Testis (tissue), 5 donors: ENCODE results near the gene NELFA. TPM values are rescaled to one million over a fixed set of nuclear protein-coding genes. Genes with fewer than 3 reads are reported as not detected.

Experiments
- DNase-seq: peaks from one replicate; pipeline ENCODE4 v3.0.0-alpha.2; 2019
- H3K27ac ChIP-seq, 2 donors: fragments of 200-600 bp; sonication (generic); one replicate each; pipeline ENCODE4 v1.5.1; 2019
- H3K27me3 ChIP-seq: fragments of 200-600 bp; sonication (generic); one replicate; pipeline ENCODE4 v1.5.1; 2019
- H3K36me3 ChIP-seq: fragments of 200-600 bp; sonication (generic); one replicate; pipeline ENCODE4 v1.5.1; 2017; ENCODE audit warnings: low read depth; ENCODE audit errors: missing control alignments
- H3K4me1 ChIP-seq: fragments of 200-600 bp; sonication (generic); one replicate; pipeline ENCODE4 v1.5.1; 2019
- H3K4me3 ChIP-seq, 2 donors: fragments of 200-600 bp; sonication (generic); one replicate each; pipeline ENCODE4 v1.5.1; 2017 to 2019
- H3K9me3 ChIP-seq: fragments of 200-600 bp; sonication (generic); one replicate; pipeline ENCODE4 v1.5.1; 2017
- CTCF ChIP-seq, 3 experiments: fragments of 450-650 bp in 2 of 3; fragments of 200-600 bp in 1 of 3; sonication (generic) in 1 of 3; IDR thresholded peaks; one replicate each; pipeline ENCODE4 v1.5.1; 2016 to 2019; ENCODE audit warnings: antibody characterized with exemption in 3 of 3, mild to moderate bottlenecking in 2 of 3, moderate library complexity in 1 of 3
- POLR2A ChIP-seq: fragments of 450-650 bp; IDR thresholded peaks from one replicate; pipeline ENCODE4 v1.6.1; 2017; ENCODE audit warnings: antibody characterized with exemption, mild to moderate bottlenecking, moderate library complexity
- WGBS, 2 donors: methylation state at CpG; one replicate each; pipeline ENCODE4 v1.1.5; 2018; 5-methylcytosine and 5-hydroxymethylcytosine counted together
- intact Hi-C: fragments of 100-400 bp; cut with DNase I; formaldehyde crosslinking; loops from one replicate; pipeline ENCODE4 v1.15.1; 2023; ENCODE audit warnings: low total_unique reads
- long read RNA-seq, 2 donors: transcript quantifications; one replicate each; lab custom pipeline, GENCODE V29; 2026
- polyA plus RNA-seq: library from polyadenylated mRNA; stranded (reverse); fragments of 350-450 nt; fragmentation: Illumina TruSeq; extraction: RNeasy Lipid Tissue Mini Kit (QIAGEN cat#74804); gene quantifications from one replicate; pipeline ENCODE4 v1.2.3, GENCODE V29; 2014; ENCODE audit warnings: low read depth, low replicate concordance; ENCODE audit not compliant: insufficient read depth
- total RNA-seq, 2 donors: library from RNA; depleted of rRNA; stranded (reverse); fragments of >200 nt; gene quantifications; one replicate each; pipeline ENCODE4 v1.2.3, GENCODE V29; 2016

NELFA gene
- 10 to 100 TPM; 72.5 to 77.9 TPM for total RNA-seq
- 61.0 TPM for polyA plus RNA-seq
- long read RNA-seq, donor 1, transcript NELFA-202 (11 exons, 3,343 nt) = major isoform, 26 of 582 reads
- long read RNA-seq, donor 1, partial matches to known transcripts = 508 of 582 reads
- long read RNA-seq, donor 1, other reads (novel, unspliced or antisense) = 46 of 582 reads
- long read RNA-seq, donor 2, transcript NELFA-202 (11 exons, 3,343 nt) = major isoform, 21 of 336 reads
- long read RNA-seq, donor 2, partial matches to known transcripts = 92 of 336 reads
- long read RNA-seq, donor 2, other reads (novel, unspliced or antisense) = 223 of 336 reads

DNA sequence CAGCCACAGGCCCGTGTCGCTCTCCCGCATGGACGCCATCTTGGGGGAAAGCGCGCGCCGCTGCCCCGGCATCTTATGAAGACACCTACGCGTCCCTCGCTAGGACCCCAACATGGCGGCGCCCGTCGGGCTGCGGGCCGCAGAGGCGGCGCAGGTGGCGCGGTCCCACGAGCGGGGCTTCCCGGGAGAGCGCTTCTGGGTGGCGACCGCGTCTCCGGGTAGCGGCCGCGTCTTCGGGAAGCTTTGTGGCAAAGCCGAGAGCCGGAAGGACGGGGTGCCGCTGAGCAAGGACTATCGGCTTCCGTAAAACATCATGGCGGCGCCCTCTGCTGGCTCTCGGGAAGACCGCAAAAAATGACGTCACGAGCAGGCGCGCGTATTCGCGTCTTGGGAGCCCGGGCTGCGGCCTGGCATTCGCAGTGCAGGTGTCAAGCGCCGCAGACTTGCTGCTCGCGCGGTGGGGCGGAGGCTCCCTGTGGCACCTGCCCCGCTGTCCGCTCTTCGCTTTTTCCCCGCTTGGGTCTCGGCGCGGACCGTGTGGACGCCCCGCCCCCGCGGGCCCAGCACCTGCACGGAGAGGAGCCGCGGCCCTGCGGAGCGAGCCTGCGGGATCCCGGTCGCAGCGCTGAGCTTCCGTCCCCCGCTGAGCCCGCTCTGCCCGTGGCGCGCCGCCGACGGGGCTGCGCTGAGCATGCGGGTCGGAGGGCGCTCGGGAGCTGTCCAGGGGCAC is at the start of gene NELFA:
NELFA (minus strand) TSS at position 54 of the 730 bp plus-strand sequence; CDS start at position 39, 15 bp downstream.
- intact Hi-C loops = no loop called here
- 0 to 1% methylated on average over 14 to 81 of the region's 95 CpGs for WGBS, 2 donors
- TF ChIP-seq CTCF (IDR thresholded peaks at IDR 0.05) = peak in 2 of 3 experiments; percentile 7 to 45
- TF ChIP-seq POLR2A = peak; percentile 25

DNA sequence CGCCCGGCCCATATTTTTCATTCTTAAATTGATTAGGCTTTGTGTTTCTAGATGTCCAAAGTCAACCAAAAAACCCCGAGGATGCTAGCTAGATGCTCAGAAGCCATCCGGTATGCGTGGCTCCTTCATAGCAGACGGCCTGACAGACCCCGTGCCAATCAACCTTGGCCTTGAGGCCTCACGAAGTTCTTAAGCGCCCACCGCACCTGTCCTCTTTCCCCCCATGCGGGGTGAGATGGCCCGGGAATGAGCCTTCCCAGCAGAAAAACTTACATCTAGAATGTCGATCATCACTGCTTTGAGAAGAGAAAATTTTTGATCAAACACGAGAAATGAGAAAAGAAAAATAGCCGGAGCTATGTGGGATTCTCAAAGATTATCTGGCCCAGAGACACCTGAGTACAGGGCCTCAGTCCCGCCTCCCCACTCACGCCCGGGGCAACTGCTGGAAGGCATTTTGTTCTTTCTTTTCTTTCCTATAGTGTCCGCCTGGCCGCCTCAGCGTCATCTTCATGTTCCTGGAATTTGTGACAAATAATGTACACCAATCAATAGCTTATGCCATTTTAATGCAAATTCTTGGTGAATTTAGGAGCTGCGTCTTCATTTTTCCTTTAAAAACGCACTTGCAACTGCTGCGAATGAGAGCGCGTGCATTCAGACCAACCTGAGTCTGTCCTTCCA is 48.8 kb upstream of the NELFA start:
- peak overlapping the region in 1 of 2 donors; percentile 60 for H3K4me3 ChIP-seq
- peaks cover 10% of the 10 kb centered on the region for H3K4me1 ChIP-seq
- no peaks in the 10 kb centered on the region for H3K27me3 ChIP-seq
- H3K36me3 ChIP-seq = no peaks in the 10 kb centered on the region
- no peak for TF ChIP-seq CTCF (IDR thresholded peaks at IDR 0.05)
- TF ChIP-seq POLR2A = no peak
- intact Hi-C loops = no loop called here
- H3K27ac ChIP-seq = no peak overlapping the region
- 56 to 61% methylated on average over 26 of the region's 26 CpGs for WGBS, 2 donors
- DNase-seq = no peak
- no peaks in the 10 kb centered on the region for H3K9me3 ChIP-seq

More for the DNA sequence above, at the start of gene NELFA:
- Histone ChIP-seq H3K27ac (peak within 1 kb of the TSS; percentile 98 to 99), H3K9me3 (no peaks in the 10 kb centered on the region), H3K36me3 (no peaks in the 10 kb centered on the region), H3K4me1 (peaks cover 16% of the 10 kb centered on the region), H3K4me3 (peak within 1 kb of the TSS; percentile 83 to 97), H3K27me3 (no peaks in the 10 kb centered on the region)
- peak; percentile 98 for DNase-seq

GRCh38 chr4:2054217-2054616 is 45.4 kb upstream of the NELFA start:
- no peak for TF ChIP-seq CTCF (IDR thresholded peaks at IDR 0.05)
- TF ChIP-seq POLR2A = no peak
- intact Hi-C loops = no loop called here
- Histone ChIP-seq H3K4me1 (peaks cover 6% of the 10 kb centered on the region), H3K36me3 (no peaks in the 10 kb centered on the region), H3K27ac (no peak overlapping the region), H3K27me3 (no peaks in the 10 kb centered on the region), H3K4me3 (no peak overlapping the region), H3K9me3 (no peaks in the 10 kb centered on the region)
- WGBS, 2 donors = 72 to 89% methylated on average over 6 of the region's 6 CpGs
- no peak for DNase-seq

DNA sequence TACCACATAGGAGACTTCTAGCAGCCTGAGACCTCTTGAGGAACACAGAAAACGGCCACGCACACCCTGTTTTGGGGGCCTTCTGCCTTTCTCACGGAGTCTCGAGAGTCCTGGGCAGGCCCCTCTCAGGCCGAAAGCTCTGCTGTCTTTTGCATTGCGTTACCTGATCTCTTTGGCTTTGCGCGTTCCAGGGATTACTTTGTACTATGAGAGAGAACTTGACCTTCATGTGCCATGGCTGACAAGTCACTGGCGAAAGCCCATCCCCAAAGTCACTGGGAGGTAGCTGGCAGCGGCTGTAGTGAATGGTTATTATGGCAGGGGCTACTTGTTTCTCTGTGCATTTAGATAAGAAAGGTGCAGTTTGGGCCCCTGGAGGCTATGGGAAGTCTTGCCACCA is 42.3 kb upstream of the NELFA start:
- no peaks in the 10 kb centered on the region for H3K36me3 ChIP-seq
- H3K27ac ChIP-seq = no peak overlapping the region
- no peak for DNase-seq
- H3K4me3 ChIP-seq = no peak overlapping the region
- intact Hi-C loops = no loop called here
- no peaks in the 10 kb centered on the region for H3K4me1 ChIP-seq
- 83 to 88% methylated on average over 10 of the region's 10 CpGs for whole genome bisulfite sequencing, 2 donors
- H3K27me3 ChIP-seq = no peaks in the 10 kb centered on the region
- no peaks in the 10 kb centered on the region for H3K9me3 ChIP-seq
- TF ChIP-seq POLR2A (no peak), CTCF (IDR thresholded peaks at IDR 0.05) (no peak)
